DMS114 treated with DMSO at 0.1 percent for 48 hours (cell line): ENCODE results near the gene A2ML1.
"Not testable (repeated sequence)": the region's sequence is repeated elsewhere in the genome, so short reads cannot be mapped to it uniquely, and the experiment has no call there.

Experiments used
- DNase-seq: peaks from one replicate; lab custom pipeline; 2025; ENCODE audit not compliant: unreplicated experiment; lab: John Stamatoyannopoulos, UW

A2ML1 gene

DNA sequence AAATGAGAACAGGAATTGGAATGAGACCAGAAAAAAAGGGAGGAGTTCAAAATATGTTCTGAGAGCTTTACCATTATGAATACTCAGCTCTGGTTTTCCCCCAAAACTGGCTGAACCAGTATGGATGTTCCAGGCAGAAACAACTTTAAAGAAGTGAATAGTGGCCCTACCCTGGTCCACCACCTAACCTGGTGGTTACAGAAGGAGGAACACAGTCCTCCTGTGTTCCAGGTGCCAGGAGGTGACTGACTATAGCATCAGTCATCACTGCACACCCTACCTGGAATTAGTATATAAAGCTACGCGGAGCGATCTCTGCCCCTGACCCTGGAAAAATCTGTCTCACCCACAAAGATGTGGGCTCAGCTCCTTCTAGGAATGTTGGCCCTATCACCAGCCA lies at the start of gene A2ML1:
Gene A2ML1, plus strand, starts transcription at position 324 of the 400 bp plus-strand sequence. Its CDS starts 31 bp downstream, at position 355.
- no peak for DNase-seq

DNA sequence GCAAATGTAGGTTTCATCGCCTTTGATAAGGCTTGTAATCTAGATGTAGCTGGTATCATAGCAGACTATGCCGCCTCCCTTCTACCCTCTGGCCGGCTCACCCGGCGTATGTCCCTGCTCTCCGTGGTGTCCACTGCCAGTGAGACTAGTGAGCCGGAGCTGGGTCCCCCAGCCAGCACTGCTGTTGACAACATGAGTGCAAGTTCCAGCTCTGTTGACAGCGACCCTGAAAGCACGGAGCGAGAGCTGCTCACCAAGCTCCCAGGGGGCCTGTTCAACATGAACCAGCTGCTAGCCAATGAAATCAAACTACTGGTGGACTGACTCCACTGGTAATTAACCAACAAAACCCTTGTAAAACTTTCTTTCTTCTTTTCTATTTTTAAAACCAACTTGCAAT lies 49.0 kb upstream of the A2ML1 start:
- no peak for DNase-seq

DNA sequence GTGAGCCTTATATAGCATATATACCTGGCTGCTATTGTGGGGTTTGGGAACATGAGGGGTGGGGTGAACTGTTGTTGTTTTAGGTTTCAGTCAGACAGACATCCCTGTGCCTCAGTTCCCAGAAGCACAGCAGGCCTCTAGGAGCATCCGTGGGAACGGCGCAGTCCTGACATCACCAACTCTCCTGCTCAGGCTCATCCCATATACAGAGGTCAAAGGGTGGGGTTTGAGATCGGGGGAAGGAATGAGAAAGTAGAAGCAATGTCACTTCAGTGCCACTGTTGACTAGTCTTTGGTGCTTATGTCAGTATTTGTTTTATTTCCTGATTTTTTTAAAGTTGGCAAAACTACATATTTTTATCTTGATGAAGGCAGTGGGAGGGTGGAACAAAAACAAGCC lies 43.1 kb upstream of the A2ML1 start:
- DNase-seq = no peak

DNA sequence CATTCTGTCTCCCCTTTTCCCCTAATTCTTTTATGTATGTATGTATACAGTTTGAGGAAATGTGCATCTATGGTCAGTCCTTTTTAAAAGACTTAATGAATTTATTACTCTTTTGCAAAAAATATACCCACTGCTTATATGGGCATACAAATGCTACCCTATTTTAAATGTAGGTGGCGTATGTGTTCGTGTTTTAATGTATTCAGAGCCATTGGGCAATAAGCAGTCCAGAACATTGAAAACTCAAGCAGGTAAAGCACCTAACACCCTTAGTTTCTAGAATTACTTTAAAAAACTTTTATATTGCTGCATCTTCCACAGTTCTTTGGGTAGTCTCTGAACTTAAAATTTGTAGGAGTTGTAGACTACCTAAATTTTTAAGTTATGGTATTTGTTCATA lies 42.6 kb upstream of the A2ML1 start:
- DNase-seq = peak; percentile 14

DNA sequence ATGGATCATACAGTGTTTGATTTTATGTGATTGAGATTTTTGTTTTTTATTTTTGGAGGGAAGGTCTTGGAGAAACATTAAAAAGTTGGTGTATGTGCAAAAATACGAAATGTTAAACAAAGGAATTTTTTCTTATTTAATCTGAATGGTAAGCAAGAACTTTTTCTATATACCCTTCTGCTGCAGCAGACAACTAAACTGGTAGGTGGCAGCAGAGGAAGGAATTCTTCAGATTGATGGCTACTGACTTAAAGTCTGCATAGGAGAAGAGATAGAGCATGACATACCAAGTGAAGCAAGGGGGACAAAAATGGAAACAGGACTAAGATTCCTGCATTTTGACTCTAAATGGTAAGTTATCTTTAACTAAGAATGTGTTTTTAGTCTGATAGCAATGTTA lies 42.0 kb upstream of the A2ML1 start:
- peak; percentile 69 for DNase-seq

DNA sequence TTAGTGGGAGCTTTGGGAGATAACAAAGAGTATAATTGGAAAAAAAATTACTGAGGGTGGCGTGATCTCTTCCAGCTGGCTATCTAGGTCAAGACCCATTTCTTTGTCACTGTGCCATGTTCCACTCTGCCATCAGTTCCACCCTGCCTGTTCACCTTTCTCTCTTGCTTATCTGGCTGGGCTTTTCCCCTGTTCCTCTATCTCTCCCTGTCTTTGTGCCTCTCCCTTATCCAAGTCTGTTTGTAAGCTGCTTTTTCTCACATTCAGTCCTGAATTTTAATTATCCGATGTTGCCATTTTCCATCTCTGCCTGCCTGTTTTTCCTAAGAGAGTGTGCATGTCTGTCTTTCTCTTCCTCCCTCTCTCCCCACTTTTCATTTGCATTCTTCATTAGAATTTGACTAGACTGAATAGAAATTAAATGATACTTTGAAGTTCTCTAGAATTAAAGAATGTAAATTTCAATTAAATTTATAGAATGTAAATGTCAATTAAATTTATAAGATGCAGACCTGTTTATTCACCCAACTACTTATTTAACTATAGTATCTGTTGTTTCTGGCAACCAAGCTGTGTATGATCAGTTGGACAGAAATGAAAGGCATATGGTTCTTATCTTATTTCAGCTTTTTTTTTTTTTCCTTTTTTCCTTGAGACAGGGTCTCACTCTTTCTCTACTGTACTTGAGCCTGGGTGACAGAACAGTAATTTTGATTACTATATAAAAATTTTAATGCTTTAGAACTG lies 40.9 kb upstream of the A2ML1 start:
- DNase-seq = no peak

DNA sequence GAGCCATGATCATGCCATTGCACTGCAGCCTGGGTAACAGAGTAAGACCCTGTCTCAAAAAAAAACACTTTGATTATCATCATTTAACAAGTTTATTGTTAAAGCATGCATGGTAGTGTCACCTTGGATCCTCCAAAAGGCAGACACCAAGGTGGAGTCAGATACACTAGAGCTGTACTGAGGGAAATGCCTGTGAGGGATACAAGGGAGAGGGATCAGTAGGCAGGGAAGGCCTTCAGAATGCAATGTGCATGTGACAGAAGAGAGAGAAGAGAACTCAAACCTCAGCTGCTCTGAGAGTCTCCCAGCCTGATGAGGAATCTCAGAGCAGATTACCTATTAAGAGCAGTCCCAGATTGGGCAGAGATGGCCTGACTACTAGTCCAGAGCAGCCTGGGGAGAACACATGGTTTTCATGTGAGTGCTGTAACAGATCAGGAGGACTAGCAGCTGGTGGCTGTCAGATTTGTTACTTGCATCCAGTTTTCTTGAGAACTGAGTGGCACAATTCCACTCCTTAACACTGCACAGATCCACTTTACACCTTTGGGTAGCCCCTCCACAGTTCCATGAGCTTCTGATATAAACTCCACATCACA lies 38.0 kb upstream of the A2ML1 start:
- DNase-seq = no peak

DNA sequence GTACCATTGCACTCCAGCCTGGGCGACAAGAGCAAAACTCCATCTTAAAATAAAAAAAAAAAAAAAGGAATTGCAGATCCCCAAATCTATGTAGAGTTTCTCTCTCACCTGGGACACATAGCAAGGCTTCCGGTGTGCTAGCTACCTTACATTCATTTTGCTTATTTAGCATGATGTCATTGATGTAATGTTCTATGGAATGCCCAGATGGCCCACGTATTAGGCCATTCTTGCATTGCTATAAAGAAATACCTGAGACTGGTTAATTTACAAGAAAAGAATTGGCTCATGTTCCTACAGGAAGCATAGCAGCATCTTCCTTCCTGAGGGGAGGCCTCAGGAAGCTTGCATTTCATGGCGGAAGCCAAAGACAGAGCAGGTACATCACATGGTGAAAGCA lies 36.9 kb upstream of the A2ML1 start:
- DNase-seq = no peak

DNA sequence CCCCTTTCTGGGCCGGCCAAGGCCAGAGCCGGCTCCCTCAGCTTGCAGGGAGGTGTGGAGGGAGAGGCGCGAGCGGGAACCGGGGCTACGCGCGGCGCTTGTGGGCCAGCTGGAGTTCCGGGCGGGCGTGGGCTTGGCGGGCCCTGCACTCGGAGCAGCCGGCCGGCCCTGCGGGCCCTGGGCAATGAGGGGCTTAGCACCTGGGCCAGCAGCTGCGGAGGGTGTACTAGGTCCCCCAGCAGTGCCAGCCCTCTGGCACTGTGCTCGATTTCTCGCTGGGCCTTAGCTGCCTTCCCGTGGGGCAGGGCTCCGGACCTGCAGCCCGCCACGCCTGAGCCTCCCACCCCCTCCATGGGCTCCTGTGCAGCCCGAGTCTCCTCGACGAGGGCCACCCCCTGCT lies 35.2 kb upstream of the A2ML1 start:
- DNase-seq = not testable (repeated sequence)

DNA sequence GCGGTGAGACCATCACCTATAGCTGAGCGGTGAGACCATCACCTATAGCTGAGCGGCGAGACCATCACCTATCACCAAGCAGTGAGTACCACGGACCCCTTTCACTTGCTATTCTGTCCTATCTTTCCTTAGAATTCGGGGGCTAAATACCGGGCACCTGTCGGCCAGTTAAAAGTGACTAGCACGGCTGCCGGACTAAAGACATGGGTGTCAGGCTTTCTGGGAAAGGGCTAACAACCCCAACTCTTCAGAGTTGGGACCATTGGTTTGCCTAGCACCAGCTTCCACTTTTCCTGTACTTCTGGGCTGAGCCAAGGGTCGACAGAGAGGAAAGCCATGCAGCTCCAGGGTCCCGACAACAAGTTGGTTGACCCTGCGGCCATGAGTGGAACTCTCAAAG lies 33.7 kb upstream of the A2ML1 start:
- not testable (repeated sequence) for DNase-seq

DNA sequence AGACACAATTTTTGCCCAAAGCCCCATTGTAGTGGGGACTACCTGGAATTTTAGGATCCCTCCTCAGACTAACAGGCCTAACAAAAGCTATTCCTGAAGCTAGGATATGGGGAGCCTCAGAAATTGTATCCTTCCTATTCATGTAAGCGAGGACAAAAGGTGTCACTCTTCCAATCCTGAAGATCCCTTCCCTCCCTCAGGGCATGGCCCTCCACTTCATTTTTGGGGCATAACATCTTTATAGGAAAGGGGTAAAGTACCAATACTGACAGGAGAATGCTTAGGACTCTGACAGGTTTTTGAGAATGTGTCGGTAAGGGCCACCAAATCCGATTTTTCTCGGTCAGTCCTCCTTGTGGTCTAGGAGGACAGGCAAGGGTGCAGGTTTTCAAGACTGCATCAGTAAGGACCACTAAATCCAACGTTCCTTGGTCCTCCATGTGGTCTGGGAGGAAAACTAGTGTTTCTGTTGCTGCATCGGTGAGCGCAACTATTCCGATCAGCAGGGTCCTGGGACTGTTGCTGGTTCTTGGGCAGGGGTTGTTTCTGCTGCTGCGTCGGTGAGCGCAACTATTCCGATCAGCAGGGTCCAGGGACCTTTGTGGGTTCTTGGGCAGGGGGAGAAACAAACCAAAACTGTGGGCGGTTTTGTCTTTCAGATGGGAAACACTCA lies 32.9 kb upstream of the A2ML1 start:
- DNase-seq = not testable (repeated sequence)

DNA sequence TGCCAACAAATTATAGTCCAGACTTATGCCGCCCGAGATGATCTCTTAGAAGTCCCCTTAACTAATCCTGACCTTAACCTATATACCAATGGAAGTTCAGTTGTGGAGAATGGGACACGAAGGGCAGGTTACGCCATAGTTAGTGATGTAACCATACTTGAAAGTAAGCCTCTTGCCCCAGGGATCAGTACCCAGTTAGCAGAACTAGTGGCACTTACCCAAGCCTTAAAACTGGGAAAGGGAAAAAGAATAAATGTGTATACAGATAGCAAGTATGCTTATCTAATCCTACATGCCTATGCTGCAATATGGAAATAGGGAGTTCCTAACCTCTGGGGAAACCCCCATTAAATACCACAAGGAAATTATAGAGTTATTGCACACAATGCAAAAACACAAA lies 29.2 kb upstream of the A2ML1 start:
- DNase-seq = not testable (repeated sequence)

DNA sequence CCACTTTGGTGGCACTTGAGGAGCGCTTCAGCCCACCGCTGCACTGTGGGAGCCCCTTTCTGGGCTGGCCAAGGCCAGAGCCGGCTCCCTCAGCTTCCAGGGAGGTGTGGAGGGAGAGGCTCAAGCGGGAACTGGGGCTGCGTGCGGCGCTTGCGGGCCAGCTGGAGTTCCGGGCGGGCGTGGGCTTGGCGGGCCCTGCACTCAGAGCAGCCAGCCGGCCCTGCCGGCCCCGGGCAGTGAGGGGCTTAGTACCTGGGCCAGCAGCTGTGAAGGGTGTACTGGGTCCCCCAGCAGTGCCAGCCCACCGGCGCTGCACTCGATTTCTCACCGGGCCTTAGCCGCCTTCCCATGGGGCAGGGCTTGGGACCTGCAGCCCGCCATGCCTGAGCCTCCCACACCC lies 27.8 kb upstream of the A2ML1 start:
- DNase-seq = not testable (repeated sequence)

DNA sequence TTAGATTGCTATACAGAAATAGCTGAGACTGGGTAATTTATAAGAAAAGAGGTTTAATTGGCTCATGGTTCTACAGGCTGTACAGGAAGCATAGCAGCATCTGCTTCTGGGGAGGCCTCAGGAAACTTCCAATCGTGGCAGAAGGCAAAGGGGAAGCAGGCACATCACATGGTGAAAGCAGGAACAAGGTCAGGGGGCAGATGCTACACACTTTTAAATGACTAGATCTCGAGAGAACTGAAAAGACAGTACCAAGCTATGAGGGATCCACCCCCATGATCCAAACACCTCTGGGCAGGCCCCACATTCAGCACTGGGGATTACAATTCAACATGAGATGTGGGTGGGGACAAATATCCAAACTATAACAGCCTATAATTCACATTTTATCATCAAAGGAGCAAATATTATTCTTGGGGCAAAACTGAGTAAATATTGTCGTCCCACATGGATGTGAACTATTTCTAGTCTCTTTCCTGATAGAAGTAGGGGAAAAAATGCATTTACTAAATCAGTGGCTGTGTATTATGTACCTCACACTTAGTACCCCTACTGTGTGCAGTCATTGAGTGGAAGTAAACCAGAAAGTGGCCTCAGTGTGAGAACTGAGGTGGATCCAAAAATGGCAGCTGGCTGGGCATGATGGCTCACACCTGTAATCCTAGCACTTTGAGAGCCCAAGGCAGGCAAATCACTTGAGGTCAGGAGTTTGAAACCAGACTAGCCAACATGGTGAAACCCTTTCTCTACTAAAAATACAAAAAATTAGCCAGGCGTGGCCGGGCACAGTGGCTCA lies 25.4 kb upstream of the A2ML1 start:
- no peak for DNase-seq

DNA sequence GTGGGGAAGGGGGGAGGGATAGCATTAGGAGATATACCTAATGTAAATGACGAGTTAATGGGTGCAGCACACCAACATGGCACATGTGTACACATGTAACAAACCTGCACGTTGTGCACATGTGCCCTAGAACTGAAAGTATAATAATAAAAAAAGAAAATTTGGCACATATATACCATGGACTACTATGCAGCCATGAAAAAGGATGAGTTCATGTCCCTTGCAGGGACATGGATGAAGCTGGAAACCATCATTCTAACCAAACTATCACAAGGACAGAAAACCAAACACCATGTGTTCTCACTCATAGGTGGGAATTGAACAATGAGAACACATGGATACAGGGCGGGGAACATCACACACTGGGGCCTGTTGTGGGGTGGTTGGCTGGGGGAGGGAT lies 21.2 kb upstream of the A2ML1 start:
- not testable (repeated sequence) for DNase-seq

DNA sequence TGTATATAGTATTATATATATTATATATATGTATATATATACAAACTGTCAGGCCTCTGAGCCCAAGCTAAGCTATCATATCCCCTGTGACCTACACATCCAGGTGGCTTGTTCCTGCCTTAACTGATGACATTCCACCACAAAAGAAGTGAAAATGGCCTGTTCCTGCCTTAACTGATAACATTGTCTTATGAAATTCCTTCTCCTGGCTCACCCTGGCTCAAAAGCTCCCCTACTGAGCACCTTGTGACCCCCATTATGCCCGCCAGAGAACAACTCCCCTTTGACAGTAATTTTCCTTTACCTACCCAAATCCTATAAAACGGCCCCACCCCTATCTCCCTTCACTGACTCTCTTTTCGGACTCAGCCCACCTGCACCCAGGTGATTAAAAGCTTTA lies 17.6 kb upstream of the A2ML1 start:
- not testable (repeated sequence) for DNase-seq

DNA sequence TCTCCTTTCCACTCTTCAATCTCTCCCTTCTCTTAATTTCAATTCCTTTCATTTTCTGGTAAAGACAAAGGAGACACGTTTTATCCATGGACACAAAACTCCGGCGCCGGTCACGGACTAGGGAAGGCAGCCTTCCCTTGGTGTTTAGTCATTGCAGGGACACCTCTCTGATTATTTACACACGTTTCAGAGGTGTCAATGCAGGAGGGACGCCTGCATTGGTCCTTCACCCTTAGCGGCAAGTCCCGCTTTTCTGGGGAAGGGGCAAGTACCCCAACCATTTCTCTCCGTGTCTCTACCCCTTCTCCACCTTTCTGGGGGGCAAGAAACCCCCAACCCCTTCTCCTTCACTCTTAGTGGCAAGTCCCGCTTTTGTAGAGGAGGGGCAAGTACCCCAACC lies 16.9 kb upstream of the A2ML1 start:
- not testable (repeated sequence) for DNase-seq

DNA sequence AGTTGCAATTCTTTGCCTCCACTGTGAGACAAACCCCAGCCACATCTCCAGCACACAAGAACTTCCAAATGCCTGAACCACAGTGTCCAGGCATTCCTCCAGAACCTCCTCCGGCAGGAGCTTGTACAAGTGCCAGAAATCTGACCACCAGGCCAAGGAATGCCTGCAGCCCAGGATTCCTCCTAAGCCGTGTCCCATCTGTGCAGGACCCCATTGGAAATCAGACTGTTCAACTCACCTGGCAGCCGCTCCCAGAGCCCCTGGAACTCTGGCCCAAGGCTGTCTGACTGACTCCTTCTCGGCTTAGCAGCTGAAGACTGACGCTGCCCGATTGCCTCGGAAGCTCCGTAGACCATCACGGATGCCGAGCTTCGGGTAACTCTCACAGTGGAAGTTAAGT lies 15.3 kb upstream of the A2ML1 start:
- DNase-seq = not testable (repeated sequence)

DNA sequence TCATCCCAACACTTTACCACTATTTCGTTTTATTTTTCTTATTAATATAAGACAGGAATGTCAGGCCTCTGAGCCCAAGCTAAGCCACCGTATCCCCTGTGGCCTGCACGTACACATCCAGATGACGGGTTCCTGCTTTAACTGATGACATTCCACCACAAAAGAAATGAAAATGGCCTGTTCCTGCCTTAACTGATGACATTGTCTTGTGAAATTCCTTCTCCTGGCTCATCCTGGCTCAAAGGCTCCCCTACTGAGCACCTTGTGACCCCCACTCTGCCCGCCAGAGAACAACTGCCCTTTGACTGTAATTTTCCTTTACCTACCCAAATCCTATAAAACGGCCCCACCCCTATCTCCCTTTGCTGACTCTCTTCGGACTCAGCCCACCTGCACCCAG lies 12.3 kb upstream of the A2ML1 start:
- DNase-seq = not testable (repeated sequence)

DNA sequence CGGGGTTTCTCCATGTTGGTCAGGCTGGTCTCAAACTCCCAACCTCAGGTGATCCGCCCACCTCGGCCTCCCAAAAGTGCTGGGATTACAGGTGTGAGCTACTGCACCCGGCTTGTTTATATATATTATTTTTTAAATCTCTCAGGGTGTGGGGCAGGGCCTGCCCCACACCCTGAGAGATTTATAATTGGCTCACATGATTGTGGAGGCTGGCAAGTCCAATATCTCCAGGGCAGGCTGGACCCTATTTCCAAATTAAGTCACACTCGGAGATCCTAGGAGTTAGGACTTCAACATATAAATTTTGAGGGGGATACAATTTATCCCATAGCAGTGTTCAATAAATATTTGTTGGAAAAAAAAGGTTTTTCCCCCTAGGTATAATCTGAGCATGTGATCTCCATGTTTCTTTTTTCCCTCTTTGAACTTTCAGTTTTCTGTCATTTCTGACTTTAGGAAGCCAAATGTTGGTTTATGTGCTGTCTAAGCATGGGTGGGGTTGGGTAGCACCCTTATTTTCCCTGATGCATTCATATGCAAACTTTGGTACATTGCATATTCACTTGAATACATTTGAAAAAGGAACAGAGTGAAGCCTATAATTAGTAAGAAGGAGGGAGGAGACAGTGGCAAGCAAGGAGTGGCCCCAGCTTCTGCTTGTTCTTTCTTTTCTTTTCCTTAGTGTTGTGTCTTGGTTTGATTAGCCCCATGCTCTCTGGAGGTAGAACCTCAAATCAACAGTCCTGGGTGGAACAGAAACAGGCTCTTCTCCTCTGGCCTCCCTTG lies 8.7 kb upstream of the A2ML1 start:
- no peak for DNase-seq
